Gastrocnemius medialis (tissue), 4 donors: Measurements from ENCODE around the gene SBNO1. TPM values are rescaled to one million over a fixed set of nuclear protein-coding genes. Genes with fewer than 3 reads are reported as not detected.

Experiments
- ATAC-seq, 2 donors: fragments of 150-250 bp; one replicate each; pipeline ENCODE4 v1.9.1; 2016
- DNase-seq, 2 donors: peaks; one replicate each; pipeline ENCODE4 v3.0.0-alpha.2; 2019
- H3K27ac ChIP-seq, 4 donors: fragments of 200-600 bp; sonication (generic); 1 replicate in 1 of 4; 2 replicates in 3 of 4; pipeline ENCODE4 v1.5.1; 2016 to 2018; ENCODE audit warnings: mild to moderate bottlenecking in 2 of 4, moderate library complexity in 1 of 4
- H3K27me3 ChIP-seq, 3 donors: fragments of 200-600 bp; sonication (generic) in 2 of 3; 1 replicate in 1 of 3; 2 replicates in 2 of 3; pipeline versions ENCODE4 v1.5.1 to v1.6.0; 2016 to 2019; ENCODE audit warnings: mild to moderate bottlenecking in 1 of 3, moderate library complexity in 1 of 3
- H3K36me3 ChIP-seq, 2 donors: fragments of 200-600 bp; sonication (generic) in 1 of 2; one replicate each; pipeline ENCODE4 v1.5.1; 2017 to 2018
- H3K4me1 ChIP-seq, 2 donors: fragments of 200-600 bp; sonication (generic) in 1 of 2; one replicate each; pipeline ENCODE4 v1.5.1; 2016 to 2017; ENCODE audit warnings: mild to moderate bottlenecking in 2 of 2
- H3K4me3 ChIP-seq, 4 donors: fragments of 200-600 bp; sonication (generic) in 3 of 4; 1 replicate in 1 of 4; 2 replicates in 3 of 4; pipeline ENCODE4 v1.5.1; 2016 to 2019; ENCODE audit warnings: mild to moderate bottlenecking in 2 of 4
- H3K9me3 ChIP-seq, 3 donors: fragments of 200-600 bp; sonication (generic) in 2 of 3; 1 replicate in 1 of 3; 2 replicates in 2 of 3; pipeline ENCODE4 v1.5.1; 2016 to 2019
- CTCF ChIP-seq, 5 experiments: fragments of 450-650 bp in 3 of 5; fragments of 200-600 bp in 2 of 5; sonication (generic) in 2 of 5; IDR thresholded peaks in 4 of 5; conservative IDR thresholded peaks in 1 of 5; 1 replicate in 4 of 5; 2 replicates in 1 of 5; pipeline ENCODE4 v1.5.1; 2016 to 2019; ENCODE audit warnings: antibody characterized with exemption in 5 of 5, mild to moderate bottlenecking in 3 of 5, moderate library complexity in 3 of 5
- POLR2A ChIP-seq, 2 donors: fragments of 450-650 bp; IDR thresholded peaks; one replicate each; pipeline ENCODE4 v1.6.1; 2017; ENCODE audit warnings: antibody characterized with exemption in 2 of 2, mild to moderate bottlenecking in 2 of 2, moderate library complexity in 2 of 2
- in situ Hi-C, 4 donors: fragments of 200-750 bp; cut with MboI; loops; one replicate each; pipeline versions ENCODE4 v1.15.0 to v1.8.0; 2017; ENCODE audit warnings: low sequenced_read_pairs in 4 of 4
- intact Hi-C: fragments of 100-400 bp; cut with DNase I; formaldehyde crosslinking; loops from one replicate; pipeline ENCODE4 v1.15.1; 2023; ENCODE audit warnings: low total_unique reads
- total RNA-seq, 4 donors: library from RNA; depleted of rRNA; stranded (reverse); fragments of >200 nt; gene quantifications; one replicate each; pipeline versions ENCODE4 v1.1.0 to v1.2.3, GENCODE V29; 2016

The SBNO1 gene
- total RNA-seq, 4 donors from 2014 or later: 26.6 to 29.9 (median 28.8) TPM

- no peak overlapping the region for H3K27ac ChIP-seq
- in situ Hi-C loops: no loop called here
- H3K4me3 ChIP-seq: no peak overlapping the region
- H3K9me3 ChIP-seq: no peaks in the 10 kb centered on the region
- no peaks in the 10 kb centered on the region for H3K36me3 ChIP-seq
- TF ChIP-seq CTCF (IDR thresholded peaks at IDR 0.05 in 4 of 5, conservative IDR thresholded peaks at IDR 0.05 in 1 of 5): no peak
- TF ChIP-seq POLR2A (IDR thresholded peaks at IDR 0.05): no peak
- DNase-seq: no peak
- intact Hi-C loops: no loop called here
- no peak for ATAC-seq
- no peaks in the 10 kb centered on the region for H3K4me1 ChIP-seq
- H3K27me3 ChIP-seq: no peaks in the 10 kb centered on the region
Observed at GRCh38 chr12:123282111-123282510, 82.5 kb downstream of the SBNO1 start.

DNA sequence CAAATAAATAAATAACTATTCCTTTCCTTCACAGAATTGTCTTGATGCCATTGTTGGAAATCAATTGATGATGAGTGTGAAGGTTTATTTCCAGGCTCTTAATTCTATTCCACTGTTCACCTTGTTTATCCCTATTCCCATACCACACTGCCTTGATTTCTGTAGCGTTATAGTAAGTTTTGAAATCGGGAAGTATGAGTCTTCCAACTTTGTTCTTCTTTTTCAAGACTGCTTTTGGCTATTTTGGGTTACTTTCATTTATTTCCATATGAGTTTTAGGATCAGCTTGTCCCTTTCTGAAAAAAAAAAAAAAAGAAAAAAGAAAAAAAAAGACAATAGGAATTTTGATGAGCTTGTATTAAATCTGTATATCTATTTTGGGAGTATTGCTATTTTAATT, 83.7 kb downstream of the SBNO1 start:
- no peaks in the 10 kb centered on the region for H3K27me3 ChIP-seq
- H3K27ac ChIP-seq: no peak overlapping the region
- H3K9me3 ChIP-seq: no peaks in the 10 kb centered on the region
- no peak for ATAC-seq
- no peaks in the 10 kb centered on the region for H3K36me3 ChIP-seq
- TF ChIP-seq POLR2A (IDR thresholded peaks at IDR 0.05) (no peak), CTCF (IDR thresholded peaks at IDR 0.05 in 4 of 5, conservative IDR thresholded peaks at IDR 0.05 in 1 of 5) (no peak)
- no peak for DNase-seq
- intact Hi-C loops (no loop called here), in situ Hi-C loops (no loop called here)
- no peaks in the 10 kb centered on the region for H3K4me1 ChIP-seq
- no peak overlapping the region for H3K4me3 ChIP-seq

DNA sequence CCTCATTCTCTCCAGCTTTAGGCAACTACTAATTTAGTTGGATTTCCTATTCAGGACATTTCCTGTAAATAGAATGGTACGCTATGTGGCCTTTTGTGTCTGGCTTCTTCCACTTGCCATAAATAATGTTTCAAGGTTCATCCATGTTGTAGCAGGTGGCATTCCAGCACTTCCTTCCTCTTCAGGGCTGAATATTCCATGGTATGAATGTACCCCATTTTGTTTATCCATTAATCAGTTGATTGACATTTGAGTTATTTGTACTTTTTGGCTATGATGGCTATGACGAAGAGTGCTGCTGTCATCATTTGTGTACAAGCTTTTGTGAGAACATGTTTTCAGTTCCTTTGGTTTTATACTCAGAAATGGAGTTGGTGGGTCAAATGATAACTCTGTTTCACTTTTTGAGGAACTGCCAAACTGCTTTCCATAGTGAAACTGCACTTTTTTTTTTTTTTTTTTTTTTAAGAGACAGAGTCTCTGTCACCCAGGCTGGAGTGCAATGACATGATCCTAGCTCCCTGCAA, 86.5 kb downstream of the SBNO1 start:
- ATAC-seq (no peak), DNase-seq (no peak)
- no peak for TF ChIP-seq POLR2A (IDR thresholded peaks at IDR 0.05)
- no peak for TF ChIP-seq CTCF (IDR thresholded peaks at IDR 0.05 in 4 of 5, conservative IDR thresholded peaks at IDR 0.05 in 1 of 5)
- H3K4me3 ChIP-seq: no peak overlapping the region
- in situ Hi-C loops: no loop called here
- H3K27me3 ChIP-seq: no peaks in the 10 kb centered on the region
- H3K9me3 ChIP-seq: no peaks in the 10 kb centered on the region
- intact Hi-C loops: no loop called here
- no peaks in the 10 kb centered on the region for H3K36me3 ChIP-seq
- H3K27ac ChIP-seq: peak overlapping the region in 1 of 4 donors; percentile 49
- H3K4me1 ChIP-seq: no peaks in the 10 kb centered on the region

- H3K27ac ChIP-seq: no peak overlapping the region
- in situ Hi-C loops (no loop called here), intact Hi-C loops (no loop called here)
- no peaks in the 10 kb centered on the region for H3K9me3 ChIP-seq
- no peaks in the 10 kb centered on the region for H3K36me3 ChIP-seq
- no peak for DNase-seq
- no peak for TF ChIP-seq CTCF (IDR thresholded peaks at IDR 0.05 in 4 of 5, conservative IDR thresholded peaks at IDR 0.05 in 1 of 5)
- no peak for TF ChIP-seq POLR2A (IDR thresholded peaks at IDR 0.05)
- H3K27me3 ChIP-seq: no peaks in the 10 kb centered on the region
- no peak for ATAC-seq
- no peak overlapping the region for H3K4me3 ChIP-seq
- peaks cover 22 to 29% of the 10 kb centered on the region in 2 donors for H3K4me1 ChIP-seq
Observed at GRCh38 chr12:123273166-123273565, 91.5 kb downstream of the SBNO1 start.
